Transverse colon (tissue), 4 donors: ENCODE data around the gene FABP2. TPM values are rescaled to one million over a fixed set of nuclear protein-coding genes. Genes with fewer than 3 reads are reported as not detected.

Experiments used
- DNase-seq: peaks from one replicate; pipeline ENCODE4 v3.0.0-alpha.2; 2019
- H3K27ac ChIP-seq, 4 donors: fragments of 200-600 bp; sonication (generic); 2 replicates each; pipeline ENCODE4 v1.5.1; 2016 to 2018; ENCODE audit warnings: inconsistent platforms in 4 of 4
- H3K27me3 ChIP-seq: fragments of 200-600 bp; sonication (generic); 2 replicates; pipeline ENCODE4 v1.5.1; 2017; ENCODE audit warnings: inconsistent platforms
- H3K36me3 ChIP-seq, 4 donors: fragments of 200-600 bp; sonication (generic); 2 replicates each; pipeline ENCODE4 v1.5.1; 2017 to 2019; ENCODE audit warnings: inconsistent platforms in 4 of 4
- H3K4me1 ChIP-seq, 4 donors: fragments of 200-600 bp; sonication (generic); 2 replicates each; pipeline ENCODE4 v1.5.1; 2017 to 2020; ENCODE audit warnings: inconsistent platforms in 4 of 4
- H3K4me3 ChIP-seq, 4 donors: fragments of 200-600 bp; sonication (generic); 1 replicate in 1 of 4; 2 replicates in 3 of 4; pipeline versions ENCODE4 v1.5.1 to v1.6.1; 2017 to 2019; ENCODE audit warnings: inconsistent platforms in 4 of 4
- H3K9me3 ChIP-seq, 2 donors: fragments of 200-600 bp; sonication (generic); 2 replicates each; pipeline ENCODE4 v1.5.1; 2017 to 2019; ENCODE audit warnings: inconsistent platforms in 2 of 2
- CTCF ChIP-seq, 5 experiments: fragments of 200-600 bp in 3 of 5; fragments of 450-650 bp in 2 of 5; sonication (generic) in 3 of 5; IDR thresholded peaks; 1 replicate in 2 of 5; 2 replicates in 3 of 5; pipeline ENCODE4 v1.5.1; 2016 to 2017; ENCODE audit warnings: antibody characterized with exemption in 5 of 5, inconsistent platforms in 3 of 5, mild to moderate bottlenecking in 2 of 5, moderate library complexity in 1 of 5
- EP300 ChIP-seq: sonication (generic); formaldehyde crosslinking; IDR thresholded peaks from one replicate; pipeline ENCODE4 v1.6.1; 2017; ENCODE audit warnings: antibody characterized with exemption, low read depth
- POLR2A ChIP-seq: fragments of 450-650 bp; IDR thresholded peaks from one replicate; pipeline ENCODE4 v1.6.1; 2016; ENCODE audit warnings: antibody characterized with exemption, mild to moderate bottlenecking, moderate library complexity
- POLR2AphosphoS5 ChIP-seq, 3 donors: sonication (generic); formaldehyde crosslinking; IDR thresholded peaks; one replicate each; pipeline ENCODE4 v1.6.1; 2016; ENCODE audit warnings: antibody characterized with exemption in 3 of 3
- WGBS, 2 donors: methylation state at CpG; one replicate each; pipeline ENCODE4 v1.1.5; 2018; ENCODE audit warnings: low coverage in 1 of 2; 5-methylcytosine and 5-hydroxymethylcytosine counted together
- in situ Hi-C, 4 donors: fragments of 200-750 bp; cut with MboI; loops; one replicate each; pipeline versions ENCODE4 v1.15.0 to v1.15.1; 2017; ENCODE audit warnings: low sequenced_read_pairs in 3 of 4, low pct_ligation_motif_present in 1 of 4, low pct_unique_long_range_greater_than_20kb in 1 of 4
- intact Hi-C: fragments of 100-400 bp; cut with DNase I; formaldehyde crosslinking; loops from one replicate; pipeline ENCODE4 v1.15.1; 2023; ENCODE audit warnings: low total_unique reads
- total RNA-seq, 4 donors: library from RNA; depleted of rRNA; stranded (reverse); fragments of >200 nt; gene quantifications; one replicate each; pipeline ENCODE4 v1.1.0, GENCODE V29; 2016

FABP2 gene
- total RNA-seq, 4 donors from 2014 or later, result 3.4 to 55.4 (median 17.1) TPM

- WGBS, 2 donors, result 0% methylated on average over 8 to 54 of the region's 54 CpGs
- in situ Hi-C loops, result loop anchor here in 2 of 4 donors (10.0 to 25.0 kb wide), 3 partner anchors 187 to 337 kb away; partner anchors contain the start of gene PDE5A (in 1 of the 2)
- no peaks in the 10 kb centered on the region for H3K9me3 ChIP-seq
Observed at GRCh38 chr4:119300101-119300978, 21.6 kb downstream of the FABP2 start.

GRCh38 chr4:119299741-119300100, 22.2 kb downstream of the FABP2 start:
- no peaks in the 10 kb centered on the region for H3K9me3 ChIP-seq
- no peaks in the 10 kb centered on the region for H3K27me3 ChIP-seq
- intact Hi-C loops, result no loop called here
- H3K4me1 ChIP-seq, result peaks cover 6 to 30% (median 27%) of the 10 kb centered on the region in 4 donors
- peak overlapping the region; percentile 94 to 97 (median 94) for H3K27ac ChIP-seq
- DNase-seq, result no peak
- TF ChIP-seq CTCF (IDR thresholded peaks at IDR 0.05), result no peak
- no peak for TF ChIP-seq POLR2AphosphoS5 (IDR thresholded peaks at IDR 0.05)
- no peak for TF ChIP-seq POLR2A
- TF ChIP-seq EP300, result no peak
- 0% methylated on average over 6 to 9 of the region's 9 CpGs for WGBS, 2 donors
- peaks cover 0 to 8% (median 0%) of the 10 kb centered on the region in 4 donors for H3K36me3 ChIP-seq
- in situ Hi-C loops, result loop anchor here in 3 of 4 donors (10.0 to 25.0 kb wide), 5 partner anchors 188 to 562 kb away; partner anchors contain the start of gene PDE5A (in 1 of the 3)
- H3K4me3 ChIP-seq, result peak overlapping the region; percentile 39 to 85 (median 62)

More at GRCh38 chr4:119300101-119300978, 21.6 kb downstream of the FABP2 start:
- peak; percentile 91 for TF ChIP-seq POLR2A
- peak; percentile 86 to 93 (median 92) for TF ChIP-seq POLR2AphosphoS5 (IDR thresholded peaks at IDR 0.05)
- TF ChIP-seq CTCF (IDR thresholded peaks at IDR 0.05), result peak in 2 of 5 experiments; percentile 9 to 40
- TF ChIP-seq EP300, result peak; percentile 7
- Histone ChIP-seq H3K36me3 (peaks cover 0 to 8% (median 0%) of the 10 kb centered on the region in 4 donors), H3K27me3 (no peaks in the 10 kb centered on the region), H3K27ac (peak overlapping the region; percentile 94 to 97 (median 94)), H3K4me1 (peaks cover 6 to 30% (median 27%) of the 10 kb centered on the region in 4 donors), H3K4me3 (peak overlapping the region; percentile 39 to 85 (median 62))
- DNase-seq, result peak; percentile 97
- intact Hi-C loops, result no loop called here

GRCh38 chr4:119299260-119299671, 22.7 kb downstream of the FABP2 start:
- in situ Hi-C loops (loop anchor here in 2 of 4 donors (10.0 to 25.0 kb wide), 2 partner anchors 314 to 562 kb away; no protein-coding TSS in a partner anchor), intact Hi-C loops (no loop called here)
- Histone ChIP-seq H3K27ac (peak overlapping the region; percentile 94 to 97 (median 94)), H3K9me3 (no peaks in the 10 kb centered on the region), H3K4me3 (peak overlapping the region; percentile 39 to 85 (median 62)), H3K4me1 (peaks cover 6 to 30% (median 27%) of the 10 kb centered on the region in 4 donors), H3K36me3 (peaks cover 0 to 8% (median 0%) of the 10 kb centered on the region in 4 donors), H3K27me3 (no peaks in the 10 kb centered on the region)
- WGBS, 2 donors, result 1 to 7% methylated on average over 2 of the region's 2 CpGs
- no peak for DNase-seq
- no peak for TF ChIP-seq CTCF (IDR thresholded peaks at IDR 0.05)
- TF ChIP-seq POLR2AphosphoS5 (IDR thresholded peaks at IDR 0.05), result peak in 1 of 3 donors; percentile 9

GRCh38 chr4:119297795-119298194, 24.1 kb downstream of the FABP2 start:
- WGBS, 2 donors, result 63 to 92% methylated on average over 1 of the region's 1 CpG
- peaks cover 0 to 13% (median 5%) of the 10 kb centered on the region in 4 donors for H3K36me3 ChIP-seq
- in situ Hi-C loops (loop anchor here in 2 of 4 donors (10.0 to 25.0 kb wide), 2 partner anchors 313 to 560 kb away; no protein-coding TSS in a partner anchor), intact Hi-C loops (no loop called here)
- no peaks in the 10 kb centered on the region for H3K9me3 ChIP-seq
- H3K27me3 ChIP-seq, result no peaks in the 10 kb centered on the region
- H3K4me3 ChIP-seq, result no peak overlapping the region
- TF ChIP-seq EP300 (no peak), POLR2AphosphoS5 (IDR thresholded peaks at IDR 0.05) (no peak), POLR2A (no peak), CTCF (IDR thresholded peaks at IDR 0.05) (no peak)
- no peak for DNase-seq
- no peak overlapping the region for H3K27ac ChIP-seq
- H3K4me1 ChIP-seq, result peaks cover 6 to 30% (median 27%) of the 10 kb centered on the region in 4 donors
